HUES48 (cell line): ENCODE data around the gene DHX8.
A peak's percentile ranks its signal among the peaks of the same experiment; 100 is the strongest.

Experiments used
- H3K27ac ChIP-seq: one replicate; pipeline ENCODE4 v1.7.0; 2013; ENCODE audit warnings: low read depth, low read length, inconsistent platforms
- H3K27me3 ChIP-seq: 2 replicates; pipeline ENCODE4 v1.6.1; 2013; ENCODE audit warnings: mild to moderate bottlenecking, low read length; ENCODE audit not compliant: control insufficient read depth, insufficient read depth
- H3K36me3 ChIP-seq: 2 replicates; pipeline ENCODE4 v1.6.1; 2013; ENCODE audit warnings: low read length; ENCODE audit not compliant: control insufficient read depth, insufficient read depth
- H3K4me1 ChIP-seq: 2 replicates; pipeline ENCODE4 v1.6.1; 2013; ENCODE audit warnings: mild to moderate bottlenecking, low read length; ENCODE audit not compliant: control insufficient read depth, insufficient read depth
- H3K4me3 ChIP-seq: 2 replicates; pipeline ENCODE4 v1.5.1; 2013; ENCODE audit warnings: mild to moderate bottlenecking, low read depth, low read length
- H3K9ac ChIP-seq: 2 replicates; pipeline ENCODE4 v1.6.1; 2013; ENCODE audit warnings: mild to moderate bottlenecking, low read depth, low read length, moderate library complexity
- H3K9me3 ChIP-seq: 2 replicates; pipeline ENCODE4 v1.6.1; 2013; ENCODE audit warnings: low read length; ENCODE audit not compliant: control insufficient read depth, insufficient read depth

The DHX8 gene

GRCh38 chr17:43536236-43536992 lies 52.6 kb downstream of the DHX8 start:
- peak overlapping the region; percentile 83 for H3K27ac ChIP-seq
- H3K4me1 ChIP-seq = peaks cover 25% of the 10 kb centered on the region
- peaks cover 21% of the 10 kb centered on the region for H3K36me3 ChIP-seq
- H3K27me3 ChIP-seq = no peaks in the 10 kb centered on the region
- no peaks in the 10 kb centered on the region for H3K9me3 ChIP-seq
- no peak overlapping the region for H3K4me3 ChIP-seq
- no peak overlapping the region for H3K9ac ChIP-seq

- Histone ChIP-seq H3K9me3 (no peaks in the 10 kb centered on the region), H3K36me3 (peaks cover 3% of the 10 kb centered on the region), H3K4me3 (no peak overlapping the region), H3K9ac (no peak overlapping the region), H3K27me3 (no peaks in the 10 kb centered on the region), H3K4me1 (peaks cover 45% of the 10 kb centered on the region), H3K27ac (peak overlapping the region; percentile 37)
Measured at GRCh38 chr17:43540821-43541674, 57.3 kb downstream of the DHX8 start.

- Histone ChIP-seq H3K27ac (peak overlapping the region; percentile 11), H3K9me3 (no peaks in the 10 kb centered on the region), H3K36me3 (no peaks in the 10 kb centered on the region; the same call in 1 of the 2 replicates), H3K4me1 (peaks cover 49% of the 10 kb centered on the region), H3K4me3 (peak overlapping the region; percentile 81), H3K27me3 (peaks cover 15% of the 10 kb centered on the region), H3K9ac (no peak overlapping the region)
Measured at GRCh38 chr17:43542859-43543258, 59.1 kb downstream of the DHX8 start.

- Histone ChIP-seq H3K36me3 (no peaks in the 10 kb centered on the region; the same call in 1 of the 2 replicates), H3K27me3 (peaks cover 18% of the 10 kb centered on the region), H3K9me3 (no peaks in the 10 kb centered on the region), H3K4me1 (peaks cover 51% of the 10 kb centered on the region), H3K4me3 (peak overlapping the region; percentile 81), H3K9ac (no peak overlapping the region), H3K27ac (peak overlapping the region; percentile 2)
Measured at GRCh38 chr17:43543300-43543699, 59.5 kb downstream of the DHX8 start.

GRCh38 chr17:43543771-43544575 lies 60.2 kb downstream of the DHX8 start:
- H3K9ac ChIP-seq = peak overlapping the region; percentile 69; the same call in 1 of the 2 replicates
- peaks cover 54% of the 10 kb centered on the region for H3K4me1 ChIP-seq
- H3K9me3 ChIP-seq = no peaks in the 10 kb centered on the region
- peak overlapping the region; percentile 81 for H3K4me3 ChIP-seq
- H3K27me3 ChIP-seq = peaks cover 18% of the 10 kb centered on the region
- H3K27ac ChIP-seq = peak overlapping the region; percentile 96
- no peaks in the 10 kb centered on the region for H3K36me3 ChIP-seq

GRCh38 chr17:43545383-43545632 lies 61.5 kb downstream of the DHX8 start:
- Histone ChIP-seq H3K9ac (peak overlapping the region; percentile 69), H3K4me3 (peak overlapping the region; percentile 81), H3K4me1 (peaks cover 63% of the 10 kb centered on the region), H3K27ac (peak overlapping the region; percentile 96), H3K27me3 (peaks cover 18% of the 10 kb centered on the region), H3K9me3 (no peaks in the 10 kb centered on the region), H3K36me3 (no peaks in the 10 kb centered on the region)

GRCh38 chr17:43546319-43547188 lies 62.8 kb downstream of the DHX8 start, which contains the start of gene ETV4:
Gene ETV4 (minus strand): TSS chr17:43546340. CDS start chr17:43545617, 723 bp downstream.
- H3K36me3 ChIP-seq = no peaks in the 10 kb centered on the region
- peak within 1 kb of the TSS; percentile 81 for H3K4me3 ChIP-seq
- peaks cover 51% of the 10 kb centered on the region for H3K4me1 ChIP-seq
- H3K27ac ChIP-seq = peak within 1 kb of the TSS; percentile 96
- H3K9ac ChIP-seq = peak within 1 kb of the TSS; percentile 70
- peaks cover 18% of the 10 kb centered on the region for H3K27me3 ChIP-seq
- no peaks in the 10 kb centered on the region for H3K9me3 ChIP-seq

- H3K27ac ChIP-seq = peak overlapping the region; percentile 19
- H3K4me1 ChIP-seq = peaks cover 45% of the 10 kb centered on the region
Measured at GRCh38 chr17:43547189-43547550, 63.4 kb downstream of the DHX8 start.

GRCh38 chr17:43547659-43548256 lies 64.0 kb downstream of the DHX8 start:
- Histone ChIP-seq H3K27ac (no peak overlapping the region), H3K4me3 (no peak overlapping the region), H3K9ac (no peak overlapping the region), H3K4me1 (peaks cover 39% of the 10 kb centered on the region), H3K36me3 (no peaks in the 10 kb centered on the region), H3K9me3 (no peaks in the 10 kb centered on the region), H3K27me3 (peaks cover 18% of the 10 kb centered on the region)

More at GRCh38 chr17:43547189-43547550, 63.4 kb downstream of the DHX8 start:
- Histone ChIP-seq H3K9ac (no peak overlapping the region), H3K27me3 (peaks cover 18% of the 10 kb centered on the region), H3K36me3 (no peaks in the 10 kb centered on the region), H3K4me3 (no peak overlapping the region), H3K9me3 (no peaks in the 10 kb centered on the region)
